ENCODE measurements around the gene CACNA1S. TPM values are rescaled to one million over a fixed set of nuclear protein-coding genes. Genes with fewer than 3 reads are reported as not detected.

CACNA1S gene
- total RNA-seq, 2 experiments from 2014 or later, result not detected

DNA sequence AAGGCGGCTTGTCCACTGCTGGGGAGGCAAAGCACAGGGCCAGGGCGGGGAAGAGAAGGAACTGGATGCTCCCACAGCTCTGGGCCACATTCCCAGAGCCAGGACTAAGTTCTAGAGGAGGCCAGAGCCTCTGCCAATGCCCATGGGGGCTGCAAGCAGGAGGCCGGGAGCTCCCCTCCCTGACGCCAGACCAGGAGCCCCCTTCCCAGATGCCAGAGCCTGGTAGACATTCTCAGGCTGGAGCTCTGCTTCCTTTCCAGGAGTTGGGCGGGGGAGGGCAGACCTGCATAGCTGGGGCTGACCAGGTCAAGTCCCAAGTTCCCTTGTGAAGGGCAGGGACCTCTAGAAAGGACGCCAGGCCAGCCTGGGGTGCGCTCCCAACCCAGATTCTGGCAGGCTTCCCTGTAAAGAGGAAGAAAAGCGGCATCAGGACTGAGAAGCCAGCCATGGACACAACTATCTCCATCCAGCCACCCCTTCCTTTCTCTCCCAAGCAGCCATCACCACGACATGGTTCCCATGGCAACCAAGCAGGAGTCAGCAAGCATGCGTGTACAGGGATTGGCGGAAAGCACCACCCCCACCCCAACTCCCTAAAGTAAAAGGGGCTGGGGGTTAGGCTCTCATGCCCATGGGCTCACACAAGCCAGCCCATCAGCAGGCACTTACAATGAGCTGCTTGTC is 102.1 kb downstream of the CACNA1S start:
- intact Hi-C loops (cut with micrococcal nuclease; ENCODE audit: unreplicated experiment), result no loop called here
- Histone ChIP-seq H3K79me2 (ENCODE audit: insufficient read depth, low read depth, low read length) (no peaks in the 10 kb centered on the region), H3K4me2 (ENCODE audit: low read length) (no peak overlapping the region), H3K9me2 (ENCODE audit: insufficient read depth, low read length) (no peaks in the 10 kb centered on the region), H3K27ac (ENCODE audit: low read depth, low read length, poor library complexity, severe bottlenecking) (no peak overlapping the region), H2AFZ (ENCODE audit: low read length) (no peak overlapping the region), H3K4me1 (ENCODE audit: insufficient read depth, low read length, poor library complexity, severe bottlenecking) (peaks cover 4% of the 10 kb centered on the region), H3K9me3 (ENCODE audit: low read length) (no peaks in the 10 kb centered on the region), H3K36me3 (ENCODE audit: insufficient read depth, low read length) (peaks cover 10% of the 10 kb centered on the region), H3K4me3 (ENCODE audit: low read depth, low read length, poor library complexity, severe bottlenecking) (no peak overlapping the region), H4K20me1 (ENCODE audit: insufficient read depth, low read length) (no peaks in the 10 kb centered on the region)
- TF ChIP-seq, protein P1, sequence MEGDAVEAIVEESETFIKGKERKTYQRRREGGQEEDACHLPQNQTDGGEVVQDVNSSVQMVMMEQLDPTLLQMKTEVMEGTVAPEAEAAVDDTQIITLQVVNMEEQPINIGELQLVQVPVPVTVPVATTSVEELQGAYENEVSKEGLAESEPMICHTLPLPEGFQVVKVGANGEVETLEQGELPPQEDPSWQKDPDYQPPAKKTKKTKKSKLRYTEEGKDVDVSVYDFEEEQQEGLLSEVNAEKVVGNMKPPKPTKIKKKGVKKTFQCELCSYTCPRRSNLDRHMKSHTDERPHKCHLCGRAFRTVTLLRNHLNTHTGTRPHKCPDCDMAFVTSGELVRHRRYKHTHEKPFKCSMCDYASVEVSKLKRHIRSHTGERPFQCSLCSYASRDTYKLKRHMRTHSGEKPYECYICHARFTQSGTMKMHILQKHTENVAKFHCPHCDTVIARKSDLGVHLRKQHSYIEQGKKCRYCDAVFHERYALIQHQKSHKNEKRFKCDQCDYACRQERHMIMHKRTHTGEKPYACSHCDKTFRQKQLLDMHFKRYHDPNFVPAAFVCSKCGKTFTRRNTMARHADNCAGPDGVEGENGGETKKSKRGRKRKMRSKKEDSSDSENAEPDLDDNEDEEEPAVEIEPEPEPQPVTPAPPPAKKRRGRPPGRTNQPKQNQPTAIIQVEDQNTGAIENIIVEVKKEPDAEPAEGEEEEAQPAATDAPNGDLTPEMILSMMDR (conservative IDR thresholded peaks at IDR 0.05; ENCODE audit: low read length), result no peak
- no peak for TF ChIP-seq EZH2phosphoT487 (IDR thresholded peaks at IDR 0.05; ENCODE audit: borderline replicate concordance, low read depth, low read length)
- ChIA-PET POLR2A (interaction anchor here (1.6 kb wide), 1 partner anchor 10 kb away, joined by 4 read pairs; no protein-coding TSS in a partner anchor), CTCF (ENCODE audit: unreplicated experiment) (interaction anchor here (1.3 kb wide), 1 partner anchor 10 kb away, joined by 5 read pairs; no protein-coding TSS in a partner anchor)
- DNase-seq (ENCODE audit: low spot score), result no peak
- no TSS peak for BruUV-seq (replicated peaks)

DNA sequence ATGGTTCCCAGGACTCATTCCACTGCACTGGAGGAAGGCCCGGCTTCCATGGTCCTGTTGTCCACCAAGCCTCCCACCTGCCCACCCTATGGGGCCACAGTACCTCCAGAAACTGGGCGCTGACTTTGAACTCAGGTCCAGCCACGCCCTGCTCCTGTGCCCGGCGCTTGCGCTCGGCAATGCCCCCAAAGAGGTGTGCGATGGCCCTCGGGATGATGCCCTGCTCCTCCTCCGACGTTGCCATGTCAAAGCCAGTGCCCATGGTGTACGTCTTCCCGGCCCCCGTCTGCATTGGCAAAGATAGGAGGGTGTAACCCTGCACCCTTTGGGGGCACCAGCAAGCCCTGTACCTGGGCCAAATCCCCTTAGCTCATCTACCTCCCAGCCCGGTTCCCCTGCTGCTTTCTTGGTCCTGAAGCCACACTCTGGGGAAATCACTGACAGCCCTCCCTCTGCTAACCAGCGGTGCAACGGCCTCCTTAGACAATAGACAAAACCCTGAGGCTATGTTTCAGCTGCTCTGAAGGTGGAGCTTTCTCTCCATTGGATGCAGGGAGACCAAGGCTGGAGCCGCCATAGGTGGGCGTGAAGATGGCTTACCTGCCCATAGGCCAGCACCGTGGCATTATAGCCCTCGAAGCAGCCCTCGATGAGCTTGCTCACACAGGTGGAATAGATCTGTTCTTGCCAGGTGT is 103.4 kb downstream of the CACNA1S start:
- ChIA-PET CTCF (ENCODE audit: unreplicated experiment) (interaction anchor here (0.6 to 1.3 kb wide), 2 partner anchors 11 to 14 kb away, joined by 5 to 12 read pairs; partner anchors contain the start of gene KIF21B), POLR2A (interaction anchor here (0.8 to 1.6 kb wide), 2 partner anchors 11 to 39 kb away, joined by 3 to 4 read pairs; no protein-coding TSS in a partner anchor)
- Histone ChIP-seq H2AFZ (ENCODE audit: low read length) (no peak overlapping the region), H3K36me3 (ENCODE audit: insufficient read depth, low read length) (peaks cover 22% of the 10 kb centered on the region), H4K20me1 (ENCODE audit: insufficient read depth, low read length) (no peaks in the 10 kb centered on the region; the same call in 1 of the 2 replicates), H3K4me1 (ENCODE audit: insufficient read depth, low read length, poor library complexity, severe bottlenecking) (no peaks in the 10 kb centered on the region), H3K9me3 (ENCODE audit: low read length) (no peaks in the 10 kb centered on the region), H3K9me2 (ENCODE audit: insufficient read depth, low read length) (no peaks in the 10 kb centered on the region), H3K79me2 (ENCODE audit: insufficient read depth, low read depth, low read length) (no peaks in the 10 kb centered on the region), H3K27ac (ENCODE audit: low read depth, low read length, poor library complexity, severe bottlenecking) (no peak overlapping the region), H3K4me2 (ENCODE audit: low read length) (no peak overlapping the region), H3K4me3 (ENCODE audit: low read depth, low read length, poor library complexity, severe bottlenecking) (no peak overlapping the region)
- no TSS peak for BruUV-seq (replicated peaks)
- TF ChIP-seq, protein P1 (conservative IDR thresholded peaks at IDR 0.05; ENCODE audit: low read length), result no peak
- TF ChIP-seq EZH2phosphoT487 (IDR thresholded peaks at IDR 0.05; ENCODE audit: borderline replicate concordance, low read depth, low read length), result no peak
- intact Hi-C loops (cut with micrococcal nuclease; ENCODE audit: unreplicated experiment), result no loop called here
- no peak for DNase-seq (ENCODE audit: low spot score)
